HL-60 (cell line): ENCODE data around the gene HTR3A.
"Not testable (repeated sequence)": the region's sequence is repeated elsewhere in the genome, so short reads cannot be mapped to it uniquely, and the experiment has no call there.

Experiments
- DNase-seq, 2 experiments: peaks; one replicate each; pipeline ENCODE4 v3.0.0-alpha.2; 2010 to 2020; ENCODE audit warnings: low read depth in 1 of 2, low spot score in 1 of 2
- H3K27ac ChIP-seq: fragments of 250-450 bp; sonication (Bioruptor Pico); replicated peaks from 2 replicates; pipeline ENCODE4 v1.5.1; 2020; ENCODE audit warnings: mild to moderate bottlenecking, moderate library complexity
- H3K27me3 ChIP-seq: fragments of 250-450 bp; sonication (Bioruptor Pico); 2 replicates; pipeline ENCODE4 v1.5.1; 2021; ENCODE audit warnings: mild to moderate bottlenecking, moderate library complexity; ENCODE audit not compliant: insufficient read depth, poor library complexity, severe bottlenecking
- H3K4me3 ChIP-seq: replicated peaks from 2 replicates; pipeline ENCODE4 v1.5.1; 2011; ENCODE audit warnings: mild to moderate bottlenecking, control low read depth, low read length; ENCODE audit not compliant: insufficient read depth
- GABPA ChIP-seq: IDR thresholded peaks from 2 replicates; pipeline ENCODE4 v1.6.1; 2012; ENCODE audit warnings: low read depth
- POLR2AphosphoS5 ChIP-seq: IDR thresholded peaks from 2 replicates; pipeline ENCODE4 v1.6.1; 2012; ENCODE audit warnings: low read depth
- SPI1 ChIP-seq: IDR thresholded peaks from 2 replicates; pipeline ENCODE4 v1.6.1; 2012; ENCODE audit warnings: low read depth, mild to moderate bottlenecking, borderline replicate concordance
- TF ChIP-seq, protein P1 (sequence below): IDR thresholded peaks from 2 replicates; pipeline ENCODE4 v1.6.1; 2012; ENCODE audit warnings: low read depth; ENCODE audit not compliant: insufficient replicate concordance
- TF ChIP-seq, protein P2 (sequence below): IDR thresholded peaks from one replicate; pipeline ENCODE4 v1.5.1; 2011; ENCODE audit warnings: low read length, control low read depth, inconsistent platforms; ENCODE audit not compliant: insufficient read depth

Gene HTR3A

DNA sequence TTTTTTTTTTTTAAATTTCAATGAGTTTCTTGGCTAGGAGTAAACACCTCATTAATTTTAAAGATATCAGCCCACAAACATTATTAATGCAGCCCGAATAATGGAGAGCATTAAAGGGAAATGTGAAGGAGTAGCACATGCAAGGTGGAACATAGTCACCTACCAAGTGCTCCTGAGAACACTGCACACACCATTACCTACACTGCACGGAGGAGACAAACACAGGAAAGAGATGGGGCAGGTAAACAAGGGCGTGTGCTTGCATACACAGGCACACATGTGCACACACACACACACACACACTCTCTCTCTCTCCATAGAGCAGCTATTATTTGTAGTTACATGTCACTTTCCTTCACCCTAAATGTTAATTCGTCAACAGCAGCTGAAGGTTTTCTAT, 40.1 kb upstream of the HTR3A start:
- H3K27me3 ChIP-seq = no peaks in the 10 kb centered on the region
- TF ChIP-seq, protein P1, sequence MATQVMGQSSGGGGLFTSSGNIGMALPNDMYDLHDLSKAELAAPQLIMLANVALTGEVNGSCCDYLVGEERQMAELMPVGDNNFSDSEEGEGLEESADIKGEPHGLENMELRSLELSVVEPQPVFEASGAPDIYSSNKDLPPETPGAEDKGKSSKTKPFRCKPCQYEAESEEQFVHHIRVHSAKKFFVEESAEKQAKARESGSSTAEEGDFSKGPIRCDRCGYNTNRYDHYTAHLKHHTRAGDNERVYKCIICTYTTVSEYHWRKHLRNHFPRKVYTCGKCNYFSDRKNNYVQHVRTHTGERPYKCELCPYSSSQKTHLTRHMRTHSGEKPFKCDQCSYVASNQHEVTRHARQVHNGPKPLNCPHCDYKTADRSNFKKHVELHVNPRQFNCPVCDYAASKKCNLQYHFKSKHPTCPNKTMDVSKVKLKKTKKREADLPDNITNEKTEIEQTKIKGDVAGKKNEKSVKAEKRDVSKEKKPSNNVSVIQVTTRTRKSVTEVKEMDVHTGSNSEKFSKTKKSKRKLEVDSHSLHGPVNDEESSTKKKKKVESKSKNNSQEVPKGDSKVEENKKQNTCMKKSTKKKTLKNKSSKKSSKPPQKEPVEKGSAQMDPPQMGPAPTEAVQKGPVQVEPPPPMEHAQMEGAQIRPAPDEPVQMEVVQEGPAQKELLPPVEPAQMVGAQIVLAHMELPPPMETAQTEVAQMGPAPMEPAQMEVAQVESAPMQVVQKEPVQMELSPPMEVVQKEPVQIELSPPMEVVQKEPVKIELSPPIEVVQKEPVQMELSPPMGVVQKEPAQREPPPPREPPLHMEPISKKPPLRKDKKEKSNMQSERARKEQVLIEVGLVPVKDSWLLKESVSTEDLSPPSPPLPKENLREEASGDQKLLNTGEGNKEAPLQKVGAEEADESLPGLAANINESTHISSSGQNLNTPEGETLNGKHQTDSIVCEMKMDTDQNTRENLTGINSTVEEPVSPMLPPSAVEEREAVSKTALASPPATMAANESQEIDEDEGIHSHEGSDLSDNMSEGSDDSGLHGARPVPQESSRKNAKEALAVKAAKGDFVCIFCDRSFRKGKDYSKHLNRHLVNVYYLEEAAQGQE = no peak
- TF ChIP-seq SPI1 (no peak), GABPA (no peak), POLR2AphosphoS5 (no peak)
- TF ChIP-seq, protein P2, sequence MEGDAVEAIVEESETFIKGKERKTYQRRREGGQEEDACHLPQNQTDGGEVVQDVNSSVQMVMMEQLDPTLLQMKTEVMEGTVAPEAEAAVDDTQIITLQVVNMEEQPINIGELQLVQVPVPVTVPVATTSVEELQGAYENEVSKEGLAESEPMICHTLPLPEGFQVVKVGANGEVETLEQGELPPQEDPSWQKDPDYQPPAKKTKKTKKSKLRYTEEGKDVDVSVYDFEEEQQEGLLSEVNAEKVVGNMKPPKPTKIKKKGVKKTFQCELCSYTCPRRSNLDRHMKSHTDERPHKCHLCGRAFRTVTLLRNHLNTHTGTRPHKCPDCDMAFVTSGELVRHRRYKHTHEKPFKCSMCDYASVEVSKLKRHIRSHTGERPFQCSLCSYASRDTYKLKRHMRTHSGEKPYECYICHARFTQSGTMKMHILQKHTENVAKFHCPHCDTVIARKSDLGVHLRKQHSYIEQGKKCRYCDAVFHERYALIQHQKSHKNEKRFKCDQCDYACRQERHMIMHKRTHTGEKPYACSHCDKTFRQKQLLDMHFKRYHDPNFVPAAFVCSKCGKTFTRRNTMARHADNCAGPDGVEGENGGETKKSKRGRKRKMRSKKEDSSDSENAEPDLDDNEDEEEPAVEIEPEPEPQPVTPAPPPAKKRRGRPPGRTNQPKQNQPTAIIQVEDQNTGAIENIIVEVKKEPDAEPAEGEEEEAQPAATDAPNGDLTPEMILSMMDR = no peak
- H3K4me3 ChIP-seq = no peak overlapping the region
- H3K27ac ChIP-seq = no peak overlapping the region
- no peak for DNase-seq

DNA sequence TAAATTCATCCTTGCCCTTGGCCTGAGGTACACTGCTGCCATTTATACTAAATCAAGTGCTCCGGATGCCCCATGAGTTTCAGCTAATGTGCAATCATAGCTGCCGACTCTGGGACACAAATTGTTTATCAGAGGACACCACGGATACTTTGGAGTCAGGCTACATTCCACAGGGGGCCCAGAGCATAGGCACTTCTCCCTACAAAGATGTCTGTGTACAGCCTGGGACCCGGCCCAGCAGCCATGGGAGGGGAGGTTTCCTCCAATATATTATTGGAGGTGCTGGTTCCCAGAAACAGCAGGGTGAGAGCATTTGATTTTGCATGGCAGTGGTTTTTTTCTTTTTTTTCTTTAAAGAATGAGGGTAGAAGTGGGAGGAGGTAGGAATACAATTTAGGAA, 39.0 kb upstream of the HTR3A start:
- DNase-seq = no peak
- Histone ChIP-seq H3K27ac (no peak overlapping the region), H3K4me3 (no peak overlapping the region), H3K27me3 (no peaks in the 10 kb centered on the region)
- TF ChIP-seq, protein P2 = no peak
- no peak for TF ChIP-seq GABPA
- TF ChIP-seq POLR2AphosphoS5 = no peak
- no peak for TF ChIP-seq SPI1

DNA sequence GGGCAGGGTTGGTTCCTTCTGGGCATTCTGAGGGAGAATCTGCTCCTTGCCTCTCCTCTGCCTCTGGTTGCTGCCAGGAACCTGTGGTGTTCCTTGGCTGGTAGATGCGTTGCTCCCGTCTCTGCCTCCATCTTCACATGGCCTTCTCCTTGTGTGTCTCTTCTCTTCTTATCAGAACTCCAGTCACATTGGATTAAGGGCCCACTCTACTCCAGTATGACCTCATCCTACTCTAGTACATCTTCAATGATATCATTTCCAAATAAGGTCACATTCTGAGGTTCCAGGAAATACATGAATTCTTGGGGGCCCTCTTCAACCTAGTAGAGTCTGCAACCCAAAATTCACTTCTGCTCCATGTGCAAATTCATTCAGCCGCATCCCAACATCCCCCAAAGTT, 37.0 kb upstream of the HTR3A start:
- DNase-seq = no peak
- Histone ChIP-seq H3K4me3 (no peak overlapping the region), H3K27me3 (no peaks in the 10 kb centered on the region), H3K27ac (no peak overlapping the region)
- TF ChIP-seq SPI1 = no peak
- TF ChIP-seq, protein P1 = no peak
- TF ChIP-seq, protein P2 = no peak
- TF ChIP-seq GABPA = no peak
- no peak for TF ChIP-seq POLR2AphosphoS5

DNA sequence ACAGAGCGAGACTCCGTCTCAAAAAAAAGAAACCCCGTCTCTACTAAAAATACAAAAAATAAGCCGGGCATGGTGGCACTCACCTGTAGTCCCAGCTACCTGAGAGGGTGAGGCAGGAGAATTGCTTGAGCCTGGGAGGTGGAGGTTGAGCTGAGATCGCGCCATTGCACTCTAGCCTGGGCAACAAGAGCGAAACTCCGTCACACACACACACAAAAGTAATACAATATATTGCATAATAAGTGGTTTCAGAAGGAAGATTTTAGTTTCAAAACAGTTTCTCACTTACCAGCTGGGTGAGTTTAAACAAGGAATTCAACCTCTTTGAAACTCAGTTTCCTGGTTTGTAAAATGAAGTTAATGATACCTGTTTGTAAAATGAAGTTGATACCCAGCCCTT, 32.7 kb upstream of the HTR3A start:
- Histone ChIP-seq H3K27ac (no peak overlapping the region), H3K4me3 (no peak overlapping the region), H3K27me3 (no peaks in the 10 kb centered on the region)
- TF ChIP-seq SPI1 (no peak), GABPA (no peak), POLR2AphosphoS5 (no peak)
- TF ChIP-seq, protein P1 = no peak
- TF ChIP-seq, protein P2 = no peak
- no peak for DNase-seq

DNA sequence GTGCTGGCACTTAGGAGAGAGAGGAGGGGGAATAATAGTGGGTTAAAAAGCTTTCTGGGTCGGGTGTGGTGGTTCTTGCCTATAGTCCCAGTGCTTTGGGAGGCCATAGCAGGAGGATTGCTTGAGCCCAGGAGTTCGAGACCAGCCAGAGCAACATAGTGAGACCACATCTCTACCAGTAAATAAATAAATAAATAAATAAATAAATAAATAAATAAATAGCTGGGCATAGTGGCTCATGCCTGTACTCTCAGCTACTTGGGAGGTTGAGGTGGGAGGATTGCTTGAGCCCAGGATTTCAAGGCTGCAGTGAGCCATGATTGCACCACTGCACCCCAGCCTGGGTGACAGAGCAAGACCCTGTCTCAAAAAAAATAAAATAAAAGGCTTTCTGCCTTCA, 28.7 kb upstream of the HTR3A start:
- not testable (repeated sequence) for H3K27ac ChIP-seq, H3K27me3 ChIP-seq, DNase-seq

More for the DNA sequence above, 28.7 kb upstream of the HTR3A start:
- H3K4me3 ChIP-seq = not testable (repeated sequence)
